Trophoblast cell (in vitro differentiated cells and primary cell): ENCODE results near the gene PLS3.

ENCODE experiments used
- DNase-seq, 2 donors: peaks; one replicate each; pipeline ENCODE4 v3.0.0-alpha.2; 2016
- H2AFZ ChIP-seq: 2 replicates; pipeline ENCODE4 v1.6.1; 2013; ENCODE audit warnings: low read length, moderate library complexity, mild to moderate bottlenecking; ENCODE audit not compliant: insufficient read depth, poor library complexity
- H2AK5ac ChIP-seq: 2 replicates; pipeline ENCODE4 v1.6.1; 2013; ENCODE audit warnings: mild to moderate bottlenecking, low read length
- H2BK120ac ChIP-seq: 2 replicates; pipeline ENCODE4 v1.6.1; 2013; ENCODE audit warnings: low read length, mild to moderate bottlenecking, moderate library complexity; ENCODE audit not compliant: insufficient read depth, poor library complexity
- H2BK12ac ChIP-seq: 2 replicates; pipeline ENCODE4 v1.6.1; 2013; ENCODE audit warnings: mild to moderate bottlenecking, low read length, moderate library complexity
- H2BK5ac ChIP-seq: 2 replicates; pipeline ENCODE4 v1.6.1; 2013; ENCODE audit warnings: low read length, low read depth, moderate library complexity, mild to moderate bottlenecking; ENCODE audit not compliant: poor library complexity
- H3K14ac ChIP-seq: 2 replicates; pipeline ENCODE4 v1.6.1; 2013; ENCODE audit warnings: mild to moderate bottlenecking, low read length
- H3K18ac ChIP-seq: 2 replicates; pipeline ENCODE4 v1.6.1; 2013; ENCODE audit warnings: mild to moderate bottlenecking, low read length
- H3K23ac ChIP-seq: 2 replicates; pipeline ENCODE4 v1.6.1; 2013; ENCODE audit warnings: low read length
- H3K27ac ChIP-seq: 2 replicates; pipeline ENCODE4 v1.5.1; 2013; ENCODE audit warnings: low read depth, mild to moderate bottlenecking, inconsistent platforms, low read length, moderate library complexity
- H3K27me3 ChIP-seq: 2 replicates; pipeline ENCODE4 v1.6.1; 2013; ENCODE audit warnings: inconsistent platforms, mild to moderate bottlenecking, low read length, moderate library complexity; ENCODE audit not compliant: insufficient read depth
- H3K36me3 ChIP-seq, 2 experiments: 1 replicate in 1 of 2; 2 replicates in 1 of 2; pipeline ENCODE4 v1.6.1; 2013; ENCODE audit warnings: low read length in 2 of 2, mild to moderate bottlenecking in 2 of 2, moderate library complexity in 1 of 2; ENCODE audit not compliant: insufficient read depth in 2 of 2, control insufficient read depth in 1 of 2
- H3K4ac ChIP-seq: 2 replicates; pipeline ENCODE4 v1.6.1; 2013; ENCODE audit warnings: low read depth, mild to moderate bottlenecking, low read length, moderate library complexity
- H3K4me1 ChIP-seq, 2 experiments: 1 replicate in 1 of 2; 2 replicates in 1 of 2; pipeline ENCODE4 v1.6.1; 2013; ENCODE audit warnings: low read length in 2 of 2, mild to moderate bottlenecking in 2 of 2, moderate library complexity in 1 of 2; ENCODE audit not compliant: insufficient read depth in 2 of 2, control insufficient read depth in 1 of 2
- H3K4me2 ChIP-seq: 2 replicates; pipeline ENCODE4 v1.6.1; 2013; ENCODE audit warnings: inconsistent platforms, mild to moderate bottlenecking, low read length, moderate library complexity
- H3K4me3 ChIP-seq: 2 replicates; pipeline ENCODE4 v1.5.1; 2013; ENCODE audit warnings: mild to moderate bottlenecking, low read depth, low read length, inconsistent platforms
- H3K79me1 ChIP-seq: one replicate; pipeline ENCODE4 v1.6.1; 2013; ENCODE audit warnings: low read length
- H3K79me2 ChIP-seq: 2 replicates; pipeline ENCODE4 v1.6.1; 2013; ENCODE audit warnings: low read length, mild to moderate bottlenecking; ENCODE audit not compliant: control insufficient read depth, insufficient read depth, poor library complexity
- H3K9ac ChIP-seq: 2 replicates; pipeline ENCODE4 v1.6.1; 2013; ENCODE audit warnings: mild to moderate bottlenecking, low read length
- H3K9me3 ChIP-seq: 2 replicates; pipeline ENCODE4 v1.6.1; 2013; ENCODE audit warnings: low read depth, mild to moderate bottlenecking, control low read depth, inconsistent platforms, low read length; ENCODE audit not compliant: insufficient read depth
- H4K12ac ChIP-seq: 2 replicates; pipeline ENCODE4 v1.6.1; 2013; ENCODE audit warnings: low read depth, mild to moderate bottlenecking, low read length, moderate library complexity
- H4K8ac ChIP-seq: 2 replicates; pipeline ENCODE4 v1.6.1; 2013; ENCODE audit warnings: low read depth, mild to moderate bottlenecking, low read length, moderate library complexity
- H4K91ac ChIP-seq: one replicate; pipeline ENCODE4 v1.6.1; 2013; ENCODE audit warnings: low read depth, mild to moderate bottlenecking, low read length, moderate library complexity
- WGBS: extraction: QIAGEN DNeasy Blood & Tissue Kit; methylation state at CpG from one replicate; pipeline ENCODE4 v1.1.7; 2013; ENCODE audit warnings: missing lambda C conversion rate; ENCODE audit not compliant: insufficient read length, insufficient coverage; ENCODE audit errors: extremely low coverage; 5-methylcytosine and 5-hydroxymethylcytosine counted together

The PLS3 gene

GRCh38 chrX:115582616-115583495 lies 21.9 kb downstream of the PLS3 start:
- no peak overlapping the region for H2AK5ac ChIP-seq
- no peak overlapping the region for H3K9ac ChIP-seq
- H2BK5ac ChIP-seq, result no peak overlapping the region
- no peak overlapping the region for H4K8ac ChIP-seq
- peak; percentile 64 to 68 for DNase-seq
- no peak overlapping the region for H3K18ac ChIP-seq
- no peak overlapping the region for H3K4ac ChIP-seq
- H3K79me2 ChIP-seq, result no peaks in the 10 kb centered on the region
- H3K79me1 ChIP-seq, result no peaks in the 10 kb centered on the region
- no CpG with 5 or more reads among the region's 13 CpGs for WGBS
- H4K12ac ChIP-seq, result no peak overlapping the region
- H2AFZ ChIP-seq, result no peak overlapping the region
- H2BK120ac ChIP-seq, result no peak overlapping the region
- H3K4me2 ChIP-seq, result no peak overlapping the region
- H3K4me1 ChIP-seq, result no peaks in the 10 kb centered on the region
- no peaks in the 10 kb centered on the region for H3K9me3 ChIP-seq
- no peak overlapping the region for H3K23ac ChIP-seq
- H3K4me3 ChIP-seq, result no peak overlapping the region
- H3K36me3 ChIP-seq, result no peaks in the 10 kb centered on the region
- H3K27ac ChIP-seq, result peak overlapping the region; percentile 74
- H3K14ac ChIP-seq, result no peak overlapping the region
- no peak overlapping the region for H2BK12ac ChIP-seq
- H3K27me3 ChIP-seq, result no peaks in the 10 kb centered on the region
- peak overlapping the region; percentile 24 for H4K91ac ChIP-seq

DNA sequence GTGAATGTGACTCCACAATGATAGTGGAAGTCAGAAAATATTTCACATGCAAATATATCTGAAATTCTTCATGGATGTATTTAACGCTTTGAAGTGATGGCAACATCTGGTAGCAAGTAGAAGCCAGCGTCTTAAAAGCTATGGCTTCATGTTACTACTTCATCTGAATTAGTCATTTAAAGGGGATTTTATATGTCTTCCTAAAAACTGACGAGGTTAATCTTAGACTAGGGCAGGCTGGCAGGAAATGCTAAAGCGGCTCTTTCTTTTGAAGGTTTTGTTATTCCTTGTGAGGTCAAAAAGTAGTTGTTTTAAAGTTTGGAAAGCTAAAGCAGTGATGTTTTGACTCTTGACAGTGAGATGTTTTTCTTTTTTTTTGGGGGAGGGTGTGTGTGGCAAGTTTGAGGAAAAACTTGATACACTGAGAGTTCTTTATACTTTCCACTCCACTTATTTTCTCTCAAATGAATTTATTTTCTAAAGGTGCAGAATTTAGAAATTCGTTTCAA lies 22.6 kb downstream of the PLS3 start:
- DNase-seq, result no peak
- WGBS, result no CpG with 5 or more reads among the region's 5 CpGs
- no peak overlapping the region for H4K91ac ChIP-seq
- no peak overlapping the region for H3K27ac ChIP-seq
- H2BK12ac ChIP-seq, result no peak overlapping the region
- no peak overlapping the region for H2BK120ac ChIP-seq
- H3K23ac ChIP-seq, result no peak overlapping the region
- H3K4me3 ChIP-seq, result no peak overlapping the region
- no peak overlapping the region for H3K18ac ChIP-seq
- no peaks in the 10 kb centered on the region for H3K9me3 ChIP-seq
- H3K79me2 ChIP-seq, result no peaks in the 10 kb centered on the region
- H3K79me1 ChIP-seq, result no peaks in the 10 kb centered on the region
- no peak overlapping the region for H3K4me2 ChIP-seq
- H3K4me1 ChIP-seq, result no peaks in the 10 kb centered on the region
- H3K4ac ChIP-seq, result no peak overlapping the region
- no peak overlapping the region for H3K9ac ChIP-seq
- H3K36me3 ChIP-seq, result no peaks in the 10 kb centered on the region
- no peak overlapping the region for H4K12ac ChIP-seq
- no peak overlapping the region for H4K8ac ChIP-seq
- no peak overlapping the region for H2AK5ac ChIP-seq
- H2BK5ac ChIP-seq, result no peak overlapping the region
- no peak overlapping the region for H2AFZ ChIP-seq
- no peaks in the 10 kb centered on the region for H3K27me3 ChIP-seq
- no peak overlapping the region for H3K14ac ChIP-seq

DNA sequence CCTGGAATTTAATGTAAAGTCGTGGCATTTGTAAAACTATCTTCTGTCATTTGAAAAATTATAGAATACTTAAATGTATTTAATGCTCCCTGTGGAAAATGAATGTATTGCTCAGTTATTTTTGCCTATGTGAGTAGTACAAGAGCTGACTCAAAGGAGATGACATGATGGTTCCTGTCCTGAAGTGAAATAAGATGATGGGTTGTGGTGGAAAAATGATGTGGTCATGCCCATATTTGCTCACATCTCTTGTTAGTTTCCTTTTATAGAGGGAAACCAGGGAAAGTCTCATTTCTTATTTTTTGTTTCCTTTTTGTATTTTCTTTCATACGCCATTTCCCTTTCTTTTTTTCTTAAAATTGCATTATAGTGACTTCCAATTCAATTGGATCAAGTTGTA lies 23.7 kb downstream of the PLS3 start:
- Histone ChIP-seq H3K23ac (no peak overlapping the region), H2BK5ac (no peak overlapping the region), H3K4ac (no peak overlapping the region), H3K4me2 (no peak overlapping the region), H4K12ac (no peak overlapping the region), H2AFZ (no peak overlapping the region), H2AK5ac (no peak overlapping the region), H3K79me1 (no peaks in the 10 kb centered on the region), H3K9me3 (no peaks in the 10 kb centered on the region), H3K79me2 (no peaks in the 10 kb centered on the region), H3K14ac (no peak overlapping the region), H3K9ac (no peak overlapping the region), H3K27ac (no peak overlapping the region), H3K4me1 (peaks cover 0 to 2% of the 10 kb centered on the region in 2 experiments), H4K91ac (no peak overlapping the region), H2BK120ac (no peak overlapping the region), H3K36me3 (no peaks in the 10 kb centered on the region), H3K18ac (no peak overlapping the region), H3K27me3 (no peaks in the 10 kb centered on the region), H2BK12ac (no peak overlapping the region), H4K8ac (no peak overlapping the region), H3K4me3 (no peak overlapping the region)
- WGBS, result no CpG with 5 or more reads among the region's 2 CpGs
- no peak for DNase-seq

DNA sequence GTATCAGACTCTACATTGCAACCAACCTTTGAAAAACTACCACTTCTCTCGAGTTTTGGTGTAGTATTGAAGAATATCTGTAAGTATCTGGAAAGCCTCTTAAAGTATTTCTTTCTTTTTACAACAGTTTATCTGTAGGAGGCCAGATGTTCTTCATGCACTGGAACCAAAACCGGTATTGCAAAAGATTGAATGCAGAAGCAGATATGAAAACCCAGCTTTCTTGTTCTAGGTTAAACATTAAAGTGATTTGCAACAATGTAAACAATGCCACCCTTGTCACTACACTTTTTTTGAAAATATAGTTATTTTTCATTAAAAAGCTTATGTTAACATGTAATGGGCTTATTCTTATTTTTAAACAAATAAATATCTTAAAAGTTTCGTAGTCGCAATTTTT lies 27.2 kb downstream of the PLS3 start:
- no CpG with 5 or more reads among the region's 4 CpGs for WGBS
- no peak for DNase-seq
- no peak overlapping the region for H3K9ac ChIP-seq
- H2AFZ ChIP-seq, result no peak overlapping the region
- no peak overlapping the region for H3K4ac ChIP-seq
- no peak overlapping the region for H2AK5ac ChIP-seq
- no peaks in the 10 kb centered on the region for H3K27me3 ChIP-seq
- no peak overlapping the region for H2BK120ac ChIP-seq
- no peaks in the 10 kb centered on the region for H3K36me3 ChIP-seq
- H3K9me3 ChIP-seq, result no peaks in the 10 kb centered on the region
- H3K4me1 ChIP-seq, result peaks cover 0 to 3% of the 10 kb centered on the region in 2 experiments
- H3K23ac ChIP-seq, result no peak overlapping the region
- no peak overlapping the region for H3K4me2 ChIP-seq
- H3K18ac ChIP-seq, result no peak overlapping the region
- no peak overlapping the region for H3K14ac ChIP-seq
- no peak overlapping the region for H3K27ac ChIP-seq
- H4K91ac ChIP-seq, result no peak overlapping the region
- H3K79me1 ChIP-seq, result no peaks in the 10 kb centered on the region
- no peak overlapping the region for H2BK5ac ChIP-seq
- no peak overlapping the region for H2BK12ac ChIP-seq
- H4K8ac ChIP-seq, result no peak overlapping the region
- H3K79me2 ChIP-seq, result no peaks in the 10 kb centered on the region
- no peak overlapping the region for H4K12ac ChIP-seq
- H3K4me3 ChIP-seq, result no peak overlapping the region
